WTC11 (cell line): ENCODE measurements around the gene CAPNS1.

Experiments used
- ATF1 ChIP-seq: sonication (generic); formaldehyde crosslinking; IDR thresholded peaks from 2 replicates; pipeline ENCODE4 v1.8.1; 2023; ENCODE audit warnings: mild to moderate bottlenecking, moderate library complexity, missing genetic modification reagents
- ELF4 ChIP-seq: sonication (generic); formaldehyde crosslinking; IDR thresholded peaks from 2 replicates; pipeline ENCODE4 v1.8.1; 2022; ENCODE audit warnings: low read depth, mild to moderate bottlenecking, moderate library complexity, missing genetic modification reagents
- ETV6 ChIP-seq: sonication (generic); formaldehyde crosslinking; IDR thresholded peaks from 2 replicates; pipeline ENCODE4 v1.8.1; 2022; ENCODE audit warnings: mild to moderate bottlenecking, missing genetic modification reagents
- NFYB ChIP-seq: sonication (generic); formaldehyde crosslinking; conservative IDR thresholded peaks from 2 replicates; pipeline ENCODE4 v1.8.0; 2022; ENCODE audit warnings: low read depth, missing genetic modification reagents
- ZNF671 ChIP-seq: fragments of 250-450 bp; sonication (Bioruptor Pico); IDR thresholded peaks from 2 replicates; pipeline ENCODE4 v1.8.0; 2021; ENCODE audit warnings: mild to moderate bottlenecking
- TF ChIP-seq, protein P1 (sequence below): fragments of 250-450 bp; sonication (Bioruptor Pico); IDR thresholded peaks from 2 replicates; pipeline ENCODE4 v1.9.0; 2021; ENCODE audit warnings: moderate library complexity, mild to moderate bottlenecking, inconsistent platforms, borderline replicate concordance
- TF ChIP-seq, protein P2 (sequence below): fragments of 200-600 bp; IDR thresholded peaks from 2 replicates; pipeline ENCODE4 v1.8.0; 2022; ENCODE audit warnings: antibody characterized with exemption
- TF ChIP-seq, protein P3 (sequence below): sonication (generic); formaldehyde crosslinking; IDR thresholded peaks from 2 replicates; pipeline ENCODE4 v1.8.1; 2022; ENCODE audit warnings: low read depth, missing genetic modification reagents, borderline replicate concordance
- TF ChIP-seq, protein P4 (sequence below): sonication (generic); formaldehyde crosslinking; IDR thresholded peaks from 2 replicates; pipeline ENCODE4 v1.8.0; 2022; ENCODE audit warnings: mild to moderate bottlenecking, missing genetic modification reagents
- TF ChIP-seq, protein P5 (sequence below): sonication (generic); formaldehyde crosslinking; conservative IDR thresholded peaks from 2 replicates; pipeline ENCODE4 v1.8.1; 2022; ENCODE audit warnings: mild to moderate bottlenecking, missing genetic modification reagents

DNA sequence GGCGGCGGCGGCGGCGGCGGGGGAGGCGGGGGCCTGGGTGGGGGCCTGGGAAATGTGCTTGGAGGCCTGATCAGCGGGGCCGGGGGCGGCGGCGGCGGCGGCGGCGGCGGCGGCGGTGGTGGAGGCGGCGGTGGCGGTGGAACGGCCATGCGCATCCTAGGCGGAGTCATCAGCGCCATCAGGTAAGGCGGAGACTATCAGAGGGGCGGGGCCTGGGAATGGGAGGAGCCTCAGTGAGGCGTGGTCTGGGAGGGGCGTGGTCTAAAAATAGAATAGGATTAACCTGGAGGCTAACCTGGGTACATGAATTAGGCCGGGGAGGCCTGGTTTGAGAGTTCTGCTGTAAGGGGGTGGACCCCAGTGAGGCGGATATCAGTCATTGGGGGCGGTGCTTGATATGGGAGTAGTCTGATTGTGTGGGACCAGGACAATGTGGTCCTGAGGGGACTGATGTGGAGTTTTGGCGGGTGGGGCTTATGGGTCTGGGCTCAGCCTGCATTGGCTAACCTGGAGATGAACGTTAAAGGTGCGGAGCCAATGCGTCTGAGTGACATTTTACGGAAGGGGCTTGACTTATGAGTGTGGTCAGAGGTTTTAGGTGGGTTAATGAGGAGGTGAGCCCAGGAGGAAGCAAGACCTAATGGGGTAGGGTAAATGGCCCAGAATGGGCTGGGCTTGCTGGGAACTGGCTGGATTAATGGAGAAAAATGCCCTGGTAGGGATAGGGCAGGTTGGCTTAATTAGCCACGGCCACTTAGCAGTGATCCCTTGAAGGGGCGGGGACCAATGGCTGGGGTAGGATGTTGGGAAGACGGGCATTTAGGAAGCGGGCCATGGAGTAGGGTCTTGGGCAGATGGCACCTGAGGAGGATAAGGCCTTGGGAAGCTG is 1.4 kb downstream of the CAPNS1 start:
- TF ChIP-seq, protein P1, sequence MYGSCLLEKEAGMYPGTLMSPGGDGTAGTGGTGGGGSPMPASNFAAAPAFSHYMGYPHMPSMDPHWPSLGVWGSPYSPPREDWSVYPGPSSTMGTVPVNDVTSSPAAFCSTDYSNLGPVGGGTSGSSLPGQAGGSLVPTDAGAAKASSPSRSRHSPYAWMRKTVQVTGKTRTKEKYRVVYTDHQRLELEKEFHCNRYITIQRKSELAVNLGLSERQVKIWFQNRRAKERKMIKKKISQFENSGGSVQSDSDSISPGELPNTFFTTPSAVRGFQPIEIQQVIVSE (CRISPR knock-in tag): no peak
- TF ChIP-seq, protein P2, sequence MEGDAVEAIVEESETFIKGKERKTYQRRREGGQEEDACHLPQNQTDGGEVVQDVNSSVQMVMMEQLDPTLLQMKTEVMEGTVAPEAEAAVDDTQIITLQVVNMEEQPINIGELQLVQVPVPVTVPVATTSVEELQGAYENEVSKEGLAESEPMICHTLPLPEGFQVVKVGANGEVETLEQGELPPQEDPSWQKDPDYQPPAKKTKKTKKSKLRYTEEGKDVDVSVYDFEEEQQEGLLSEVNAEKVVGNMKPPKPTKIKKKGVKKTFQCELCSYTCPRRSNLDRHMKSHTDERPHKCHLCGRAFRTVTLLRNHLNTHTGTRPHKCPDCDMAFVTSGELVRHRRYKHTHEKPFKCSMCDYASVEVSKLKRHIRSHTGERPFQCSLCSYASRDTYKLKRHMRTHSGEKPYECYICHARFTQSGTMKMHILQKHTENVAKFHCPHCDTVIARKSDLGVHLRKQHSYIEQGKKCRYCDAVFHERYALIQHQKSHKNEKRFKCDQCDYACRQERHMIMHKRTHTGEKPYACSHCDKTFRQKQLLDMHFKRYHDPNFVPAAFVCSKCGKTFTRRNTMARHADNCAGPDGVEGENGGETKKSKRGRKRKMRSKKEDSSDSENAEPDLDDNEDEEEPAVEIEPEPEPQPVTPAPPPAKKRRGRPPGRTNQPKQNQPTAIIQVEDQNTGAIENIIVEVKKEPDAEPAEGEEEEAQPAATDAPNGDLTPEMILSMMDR: no peak
- TF ChIP-seq NFYB (CRISPR knock-in tag) (no peak), ELF4 (CRISPR knock-in tag) (no peak), ETV6 (CRISPR knock-in tag) (no peak), ZNF671 (CRISPR knock-in tag) (no peak), ATF1 (CRISPR knock-in tag) (no peak)
- TF ChIP-seq, protein P3, sequence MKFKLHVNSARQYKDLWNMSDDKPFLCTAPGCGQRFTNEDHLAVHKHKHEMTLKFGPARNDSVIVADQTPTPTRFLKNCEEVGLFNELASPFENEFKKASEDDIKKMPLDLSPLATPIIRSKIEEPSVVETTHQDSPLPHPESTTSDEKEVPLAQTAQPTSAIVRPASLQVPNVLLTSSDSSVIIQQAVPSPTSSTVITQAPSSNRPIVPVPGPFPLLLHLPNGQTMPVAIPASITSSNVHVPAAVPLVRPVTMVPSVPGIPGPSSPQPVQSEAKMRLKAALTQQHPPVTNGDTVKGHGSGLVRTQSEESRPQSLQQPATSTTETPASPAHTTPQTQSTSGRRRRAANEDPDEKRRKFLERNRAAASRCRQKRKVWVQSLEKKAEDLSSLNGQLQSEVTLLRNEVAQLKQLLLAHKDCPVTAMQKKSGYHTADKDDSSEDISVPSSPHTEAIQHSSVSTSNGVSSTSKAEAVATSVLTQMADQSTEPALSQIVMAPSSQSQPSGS: no peak
- TF ChIP-seq, protein P4, sequence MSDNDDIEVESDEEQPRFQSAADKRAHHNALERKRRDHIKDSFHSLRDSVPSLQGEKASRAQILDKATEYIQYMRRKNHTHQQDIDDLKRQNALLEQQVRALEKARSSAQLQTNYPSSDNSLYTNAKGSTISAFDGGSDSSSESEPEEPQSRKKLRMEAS (CRISPR knock-in tag): no peak
- TF ChIP-seq, protein P5, sequence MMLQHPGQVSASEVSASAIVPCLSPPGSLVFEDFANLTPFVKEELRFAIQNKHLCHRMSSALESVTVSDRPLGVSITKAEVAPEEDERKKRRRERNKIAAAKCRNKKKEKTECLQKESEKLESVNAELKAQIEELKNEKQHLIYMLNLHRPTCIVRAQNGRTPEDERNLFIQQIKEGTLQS (CRISPR knock-in tag): no peak
